Body of pancreas (tissue), 4 donors: ENCODE data around the gene TCAIM. TPM values are rescaled to one million over a fixed set of nuclear protein-coding genes. Genes with fewer than 3 reads are reported as not detected.

Experiments used
- ATAC-seq: fragments of 150-250 bp; one replicate; pipeline ENCODE4 v1.9.1; 2016
- DNase-seq, 4 donors: peaks; one replicate each; pipeline ENCODE4 v3.0.0-alpha.2; 2019
- H3K27ac ChIP-seq, 4 donors: fragments of 200-600 bp; sonication (generic); 1 replicate in 3 of 4; 2 replicates in 1 of 4; pipeline versions ENCODE4 v1.5.1 to v1.6.1; 2016 to 2019; ENCODE audit warnings: mild to moderate bottlenecking in 1 of 4, mixed read lengths in 1 of 4, moderate library complexity in 1 of 4
- H3K27me3 ChIP-seq, 2 donors: fragments of 200-600 bp; sonication (generic); one replicate each; pipeline ENCODE4 v1.6.0; 2016; ENCODE audit warnings: mild to moderate bottlenecking in 1 of 2
- H3K36me3 ChIP-seq, 2 donors: fragments of 200-600 bp; sonication (generic); replicated peaks in 1 of 2; 2 replicates each; pipeline ENCODE4 v1.5.1; 2016; ENCODE audit warnings: low read depth in 2 of 2; ENCODE audit not compliant: insufficient read depth in 1 of 2
- H3K4me1 ChIP-seq: fragments of 200-600 bp; sonication (generic); one replicate; pipeline ENCODE4 v1.6.0; 2016
- H3K4me3 ChIP-seq, 2 donors: fragments of 200-600 bp; sonication (generic); 1 replicate in 1 of 2; 2 replicates in 1 of 2; pipeline ENCODE4 v1.5.1; 2016 to 2019
- H3K9me3 ChIP-seq, 3 donors: fragments of 200-600 bp; sonication (generic); 1 replicate in 2 of 3; 2 replicates in 1 of 3; pipeline ENCODE4 v1.5.1; 2016
- POLR2A ChIP-seq, 3 donors: fragments of 450-650 bp; IDR thresholded peaks; one replicate each; pipeline ENCODE4 v1.6.1; 2016; ENCODE audit warnings: antibody characterized with exemption in 3 of 3, mild to moderate bottlenecking in 2 of 3
- WGBS, 2 donors: methylation state at CpG; one replicate each; pipeline ENCODE4 v1.1.5; 2017; 5-methylcytosine and 5-hydroxymethylcytosine counted together
- intact Hi-C: fragments of 100-400 bp; cut with DNase I; formaldehyde crosslinking; loops from one replicate; pipeline ENCODE4 v1.15.1; 2023
- total RNA-seq, 2 donors: library from RNA; depleted of rRNA; stranded (reverse); fragments of >200 nt; gene quantifications; one replicate each; pipeline ENCODE4 v1.1.0, GENCODE V29; 2016
- TF ChIP-seq, protein P1 (sequence below), 7 experiments: fragments of 450-650 bp in 4 of 7; fragments of 200-600 bp in 3 of 7; sonication (generic) in 3 of 7; IDR thresholded peaks; one replicate each; pipeline ENCODE4 v1.5.1; 2016 to 2019; ENCODE audit warnings: antibody characterized with exemption in 7 of 7

The TCAIM gene
- total RNA-seq, 2 donors from 2014 or later = 14.8 to 15.6 TPM

DNA sequence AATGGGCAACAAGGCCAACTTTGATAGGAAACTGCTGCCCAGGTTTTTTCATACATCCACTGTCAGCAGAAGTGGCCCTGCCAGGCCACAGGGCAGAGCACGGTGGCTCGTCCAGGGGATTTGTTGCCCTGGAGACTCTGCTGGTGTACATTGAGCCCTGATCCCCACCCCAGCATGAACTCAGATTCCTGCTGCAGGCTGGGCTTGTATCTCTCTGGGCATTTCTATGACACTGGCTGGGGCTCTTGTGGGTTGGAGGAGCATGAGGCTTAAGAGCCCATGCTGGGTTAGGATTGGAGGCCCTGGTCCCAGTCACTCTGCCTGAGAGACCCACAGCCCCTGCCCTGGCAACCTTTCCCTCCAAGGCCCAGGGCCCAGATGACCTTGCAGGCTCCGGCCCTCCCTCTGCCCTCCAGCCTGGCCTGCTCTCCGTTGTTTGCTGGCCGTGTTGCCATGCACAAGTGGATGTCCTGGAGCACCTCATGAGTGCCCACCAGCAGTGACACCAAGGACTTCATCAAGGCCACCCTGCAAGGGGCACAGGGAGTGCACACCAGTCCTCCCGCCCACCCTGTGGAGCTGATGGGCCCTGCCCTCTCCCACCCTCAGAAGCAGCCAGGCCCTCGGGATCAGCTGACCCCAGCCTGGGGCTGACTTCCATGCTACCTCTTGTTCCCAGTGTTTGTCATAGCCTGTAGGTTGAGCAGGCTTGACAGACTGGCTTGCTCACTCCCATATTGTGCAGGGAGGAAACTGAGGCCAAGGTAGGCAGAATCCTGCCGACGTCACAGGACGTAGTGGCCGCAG is 80.8 kb downstream of the TCAIM start:
- DNase-seq (no peak), ATAC-seq (no peak)
- Histone ChIP-seq H3K4me1 (no peaks in the 10 kb centered on the region), H3K27me3 (no peaks in the 10 kb centered on the region), H3K27ac (no peak overlapping the region), H3K9me3 (no peaks in the 10 kb centered on the region), H3K36me3 (no peaks in the 10 kb centered on the region), H3K4me3 (no peak overlapping the region)
- WGBS, 2 donors = 72 to 82% methylated on average over 3 to 11 of the region's 11 CpGs
- intact Hi-C loops = no loop called here
- TF ChIP-seq, protein P1, sequence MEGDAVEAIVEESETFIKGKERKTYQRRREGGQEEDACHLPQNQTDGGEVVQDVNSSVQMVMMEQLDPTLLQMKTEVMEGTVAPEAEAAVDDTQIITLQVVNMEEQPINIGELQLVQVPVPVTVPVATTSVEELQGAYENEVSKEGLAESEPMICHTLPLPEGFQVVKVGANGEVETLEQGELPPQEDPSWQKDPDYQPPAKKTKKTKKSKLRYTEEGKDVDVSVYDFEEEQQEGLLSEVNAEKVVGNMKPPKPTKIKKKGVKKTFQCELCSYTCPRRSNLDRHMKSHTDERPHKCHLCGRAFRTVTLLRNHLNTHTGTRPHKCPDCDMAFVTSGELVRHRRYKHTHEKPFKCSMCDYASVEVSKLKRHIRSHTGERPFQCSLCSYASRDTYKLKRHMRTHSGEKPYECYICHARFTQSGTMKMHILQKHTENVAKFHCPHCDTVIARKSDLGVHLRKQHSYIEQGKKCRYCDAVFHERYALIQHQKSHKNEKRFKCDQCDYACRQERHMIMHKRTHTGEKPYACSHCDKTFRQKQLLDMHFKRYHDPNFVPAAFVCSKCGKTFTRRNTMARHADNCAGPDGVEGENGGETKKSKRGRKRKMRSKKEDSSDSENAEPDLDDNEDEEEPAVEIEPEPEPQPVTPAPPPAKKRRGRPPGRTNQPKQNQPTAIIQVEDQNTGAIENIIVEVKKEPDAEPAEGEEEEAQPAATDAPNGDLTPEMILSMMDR (IDR thresholded peaks at IDR 0.05) = no peak
- no peak for TF ChIP-seq POLR2A (IDR thresholded peaks at IDR 0.05)

DNA sequence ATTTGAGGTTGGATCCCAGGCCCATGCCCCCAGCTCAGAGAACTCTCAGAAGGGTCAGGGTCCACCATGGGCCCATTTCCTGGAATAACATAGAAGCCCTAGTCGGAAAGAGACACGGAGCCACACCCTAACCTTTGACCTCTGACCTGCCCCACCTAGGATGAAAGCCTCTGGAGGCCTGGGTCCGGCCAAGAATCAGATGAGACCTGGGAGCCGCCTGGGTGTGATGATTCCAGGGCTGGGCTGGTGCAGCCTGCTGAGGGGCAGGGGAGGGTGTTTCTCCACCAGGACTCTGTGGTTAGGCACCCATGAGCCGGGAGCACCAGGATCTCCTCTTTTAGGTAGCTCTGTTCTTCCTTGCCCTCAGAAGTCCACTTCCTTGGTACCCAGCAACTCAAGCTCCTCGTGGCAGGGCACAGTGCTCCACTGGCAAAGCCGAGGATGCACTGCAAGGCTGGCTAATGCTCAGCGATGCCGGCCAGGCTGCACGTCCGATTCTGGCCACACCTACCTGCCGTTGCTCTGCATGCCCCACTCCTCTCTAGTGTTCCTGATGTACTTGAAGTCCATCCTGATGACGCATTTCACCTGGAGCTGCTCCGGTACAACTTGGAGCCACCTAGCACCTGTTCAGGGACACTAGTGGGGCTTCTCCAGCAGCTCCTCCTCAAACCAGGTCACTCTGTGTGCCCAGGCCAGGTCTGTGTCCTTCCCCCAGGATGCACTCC is 81.5 kb downstream of the TCAIM start:
- no peaks in the 10 kb centered on the region for H3K36me3 ChIP-seq
- no peak overlapping the region for H3K4me3 ChIP-seq
- ATAC-seq (no peak), DNase-seq (no peak)
- TF ChIP-seq POLR2A (IDR thresholded peaks at IDR 0.05) = no peak
- TF ChIP-seq, protein P1 (IDR thresholded peaks at IDR 0.05) = no peak
- H3K27ac ChIP-seq = no peak overlapping the region
- H3K27me3 ChIP-seq = no peaks in the 10 kb centered on the region
- intact Hi-C loops = no loop called here
- H3K9me3 ChIP-seq = no peaks in the 10 kb centered on the region
- WGBS, 2 donors = 82 to 85% methylated on average over 8 to 13 of the region's 14 CpGs
- H3K4me1 ChIP-seq = no peaks in the 10 kb centered on the region

DNA sequence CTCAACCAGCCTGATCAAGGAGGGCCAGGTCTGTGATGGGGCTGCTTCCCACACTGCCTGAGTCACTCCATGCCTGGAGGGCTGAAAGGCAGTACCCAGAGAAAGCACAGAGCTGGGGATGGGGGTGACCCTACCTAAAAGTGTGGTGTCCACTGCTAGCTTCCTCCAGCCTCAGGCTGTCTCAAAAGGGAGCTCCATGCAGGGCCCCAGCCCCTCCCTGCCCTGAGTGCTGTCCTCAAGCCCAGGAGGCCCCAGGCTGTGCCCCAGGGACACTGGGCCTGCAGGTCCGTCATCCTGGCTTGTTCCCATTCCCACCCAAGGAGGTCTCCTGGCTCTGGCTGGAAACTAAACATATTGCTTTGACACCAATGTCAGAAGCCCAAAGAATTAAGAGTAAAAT is 82.1 kb downstream of the TCAIM start:
- H3K9me3 ChIP-seq = no peaks in the 10 kb centered on the region
- intact Hi-C loops = no loop called here

DNA sequence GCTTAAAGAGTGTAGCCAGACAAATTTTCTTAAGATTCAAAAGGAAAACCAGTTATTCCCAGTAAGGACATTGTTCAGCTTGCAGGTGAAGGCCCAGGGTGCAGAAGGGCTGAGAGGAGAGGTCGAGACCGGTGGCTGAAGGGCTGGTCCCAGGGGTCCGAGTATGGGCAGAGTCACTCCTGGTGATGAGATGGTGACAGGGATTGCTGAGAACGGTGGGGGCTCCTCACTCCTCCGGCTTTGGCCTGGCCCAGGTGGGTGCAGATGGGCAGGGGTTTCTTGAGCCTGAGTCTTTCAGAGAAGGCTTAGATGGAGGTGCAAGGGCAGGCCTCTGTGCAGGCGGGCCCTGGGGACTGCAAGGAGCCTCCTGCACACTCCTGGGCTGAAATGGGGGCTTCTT is 82.7 kb downstream of the TCAIM start:
- 64 to 69% methylated on average over 6 of the region's 6 CpGs for WGBS, 2 donors
- no peak overlapping the region for H3K27ac ChIP-seq
- DNase-seq = no peak

More for the DNA sequence above, 82.1 kb downstream of the TCAIM start:
- no peaks in the 10 kb centered on the region for H3K27me3 ChIP-seq
- WGBS, 2 donors = 100% methylated on average over 1 of the region's 1 CpG
- H3K4me3 ChIP-seq = no peak overlapping the region
- TF ChIP-seq, protein P1 (IDR thresholded peaks at IDR 0.05) = no peak
- no peak for TF ChIP-seq POLR2A (IDR thresholded peaks at IDR 0.05)
- no peak for DNase-seq
- no peak for ATAC-seq
- H3K4me1 ChIP-seq = no peaks in the 10 kb centered on the region
- H3K27ac ChIP-seq = no peak overlapping the region
- H3K36me3 ChIP-seq = no peaks in the 10 kb centered on the region

More for the DNA sequence above, 82.7 kb downstream of the TCAIM start:
- no peak for ATAC-seq
- TF ChIP-seq POLR2A (IDR thresholded peaks at IDR 0.05) = no peak
- TF ChIP-seq, protein P1 (IDR thresholded peaks at IDR 0.05) = no peak
- no peaks in the 10 kb centered on the region for H3K36me3 ChIP-seq
- H3K4me1 ChIP-seq = no peaks in the 10 kb centered on the region
- no peaks in the 10 kb centered on the region for H3K9me3 ChIP-seq
- no peak overlapping the region for H3K4me3 ChIP-seq
- no peaks in the 10 kb centered on the region for H3K27me3 ChIP-seq
- intact Hi-C loops = no loop called here
